Lower lobe of right lung (tissue), 2 donors: ENCODE data around the gene PPP1R27. TPM values are rescaled to one million over a fixed set of nuclear protein-coding genes. Genes with fewer than 3 reads are reported as not detected.

Experiments
- ATAC-seq, 2 donors: fragments of 200-7000 bp; cut with Tn5 transposase; one replicate each; pipeline ENCODE4 v1.9.1; 2020 to 2022; ENCODE audit warnings: mild to moderate bottlenecking in 2 of 2, moderate library complexity in 2 of 2
- DNase-seq: peaks from one replicate; pipeline ENCODE4 v3.0.0-alpha.2; 2020
- H3K27ac ChIP-seq: fragments of 200-600 bp; one replicate; pipeline ENCODE4 v1.8.0; 2022
- H3K27me3 ChIP-seq: fragments of 200-600 bp; one replicate; pipeline ENCODE4 v1.8.0; 2022; ENCODE audit warnings: low read depth
- H3K36me3 ChIP-seq: fragments of 200-600 bp; one replicate; pipeline ENCODE4 v1.8.0; 2022; ENCODE audit warnings: mild to moderate bottlenecking
- H3K4me1 ChIP-seq: fragments of 200-600 bp; one replicate; pipeline ENCODE4 v1.8.0; 2022
- H3K4me3 ChIP-seq: fragments of 200-600 bp; one replicate; pipeline ENCODE4 v1.8.0; 2022; ENCODE audit warnings: mild to moderate bottlenecking
- H3K9me3 ChIP-seq: fragments of 200-600 bp; one replicate; pipeline ENCODE4 v1.8.0; 2022
- intact Hi-C: fragments of 100-400 bp; cut with DNase I; formaldehyde crosslinking; loops from one replicate; pipeline ENCODE4 v1.11.0; 2022
- total RNA-seq: library from RNA; stranded (reverse); fragmentation: NEBNext Ultra II Directional; extraction: Animal tissue kit (Norgen Biotek cat#: 25700); gene quantifications from one replicate; pipeline ENCODE4 v1.2.1, GENCODE V29; 2021
- TF ChIP-seq, protein P1 (sequence below): fragments of 200-600 bp; IDR thresholded peaks from one replicate; pipeline ENCODE4 v1.8.0; 2022; ENCODE audit warnings: antibody characterized with exemption, mild to moderate bottlenecking
- donor health status: DM: no; HTN: yes; CAD: no; lungs with severe emphysema.

PPP1R27 gene
- total RNA-seq, 1 donor from 2014 or later, result not detected

DNA sequence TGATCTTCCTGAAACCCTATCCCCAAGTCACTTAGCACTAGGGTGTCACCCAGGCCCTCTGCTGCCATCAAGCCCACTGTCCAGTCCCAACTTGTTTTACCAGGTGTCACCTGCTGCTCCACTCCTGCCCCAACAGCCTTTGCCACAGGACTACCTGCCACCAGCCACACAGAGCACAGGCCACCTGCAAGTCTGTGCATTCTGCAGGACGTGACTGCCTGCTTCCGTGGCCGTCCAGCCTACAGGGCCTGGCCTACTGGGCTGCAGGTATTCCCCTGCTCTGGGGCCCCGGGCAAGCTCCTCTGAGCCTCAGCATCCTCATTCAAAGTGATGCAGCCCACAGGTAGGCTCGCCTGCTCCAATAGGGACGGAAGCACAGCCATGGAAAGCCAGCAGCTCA lies 5.0 kb downstream of the PPP1R27 start:
- H3K4me3 ChIP-seq, result no peak overlapping the region
- TF ChIP-seq, protein P1, sequence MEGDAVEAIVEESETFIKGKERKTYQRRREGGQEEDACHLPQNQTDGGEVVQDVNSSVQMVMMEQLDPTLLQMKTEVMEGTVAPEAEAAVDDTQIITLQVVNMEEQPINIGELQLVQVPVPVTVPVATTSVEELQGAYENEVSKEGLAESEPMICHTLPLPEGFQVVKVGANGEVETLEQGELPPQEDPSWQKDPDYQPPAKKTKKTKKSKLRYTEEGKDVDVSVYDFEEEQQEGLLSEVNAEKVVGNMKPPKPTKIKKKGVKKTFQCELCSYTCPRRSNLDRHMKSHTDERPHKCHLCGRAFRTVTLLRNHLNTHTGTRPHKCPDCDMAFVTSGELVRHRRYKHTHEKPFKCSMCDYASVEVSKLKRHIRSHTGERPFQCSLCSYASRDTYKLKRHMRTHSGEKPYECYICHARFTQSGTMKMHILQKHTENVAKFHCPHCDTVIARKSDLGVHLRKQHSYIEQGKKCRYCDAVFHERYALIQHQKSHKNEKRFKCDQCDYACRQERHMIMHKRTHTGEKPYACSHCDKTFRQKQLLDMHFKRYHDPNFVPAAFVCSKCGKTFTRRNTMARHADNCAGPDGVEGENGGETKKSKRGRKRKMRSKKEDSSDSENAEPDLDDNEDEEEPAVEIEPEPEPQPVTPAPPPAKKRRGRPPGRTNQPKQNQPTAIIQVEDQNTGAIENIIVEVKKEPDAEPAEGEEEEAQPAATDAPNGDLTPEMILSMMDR, result no peak
- ATAC-seq (no peak), DNase-seq (no peak)
- H3K27me3 ChIP-seq, result no peaks in the 10 kb centered on the region
- no peak overlapping the region for H3K27ac ChIP-seq
- intact Hi-C loops, result no loop called here
- H3K9me3 ChIP-seq, result no peaks in the 10 kb centered on the region
- H3K36me3 ChIP-seq, result peaks cover 4% of the 10 kb centered on the region
- H3K4me1 ChIP-seq, result peaks cover 24% of the 10 kb centered on the region

DNA sequence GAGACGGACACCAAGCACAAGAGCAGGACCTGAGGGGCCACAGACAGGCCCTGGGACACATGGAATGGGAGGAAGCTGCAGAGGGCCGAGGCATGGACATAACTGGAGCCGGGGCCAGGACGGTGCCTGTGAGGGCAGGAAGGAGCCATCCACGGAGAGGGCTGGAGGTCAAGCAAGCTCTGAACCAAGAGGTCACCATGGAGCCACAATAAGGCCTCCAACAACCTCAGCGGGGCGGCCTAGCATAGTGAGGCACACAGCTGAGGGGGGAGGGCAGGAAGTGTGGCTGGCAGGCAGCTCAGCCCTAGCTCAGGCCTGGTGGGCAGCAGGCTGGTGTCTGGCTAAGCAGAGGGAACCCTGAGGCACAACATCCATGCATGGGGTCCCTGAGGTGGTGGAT lies 6.2 kb downstream of the PPP1R27 start:
- DNase-seq, result no peak
- no peaks in the 10 kb centered on the region for H3K9me3 ChIP-seq
- peaks cover 18% of the 10 kb centered on the region for H3K4me1 ChIP-seq
- no peaks in the 10 kb centered on the region for H3K27me3 ChIP-seq
- TF ChIP-seq, protein P1, result no peak
- no peak overlapping the region for H3K27ac ChIP-seq
- H3K4me3 ChIP-seq, result no peak overlapping the region
- ATAC-seq, result no peak
- peaks cover 10% of the 10 kb centered on the region for H3K36me3 ChIP-seq
- intact Hi-C loops, result no loop called here

DNA sequence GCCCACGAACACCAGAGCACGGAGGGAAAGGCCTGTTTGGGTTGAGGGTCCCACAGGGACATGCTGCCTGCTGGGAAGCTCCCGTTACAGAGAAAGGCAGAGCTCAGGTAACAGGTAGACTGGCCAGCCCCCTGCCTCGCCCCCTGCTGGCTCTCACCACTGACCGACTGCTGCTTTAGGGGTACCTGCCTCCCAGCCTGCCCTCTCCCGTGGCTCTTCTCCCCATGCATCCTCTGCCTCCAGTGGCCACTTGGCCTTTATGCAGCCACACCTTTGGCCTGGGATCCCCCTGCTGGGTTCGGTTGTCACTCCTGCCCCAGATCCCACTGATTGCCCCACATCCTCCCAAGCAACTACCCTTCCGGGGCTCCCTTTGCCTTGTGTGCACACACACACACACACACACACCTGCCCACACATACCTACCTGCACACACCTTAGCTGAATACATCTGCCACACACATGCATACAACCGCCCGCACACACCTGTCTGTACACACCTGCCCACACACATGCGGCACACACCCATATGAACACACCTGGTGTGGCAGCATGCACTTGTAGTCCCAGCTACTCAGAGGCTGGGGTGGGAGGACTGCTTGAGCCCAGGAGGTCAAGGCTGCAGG lies 8.9 kb downstream of the PPP1R27 start:
- no peaks in the 10 kb centered on the region for H3K27me3 ChIP-seq
- H3K9me3 ChIP-seq, result no peaks in the 10 kb centered on the region
- H3K4me1 ChIP-seq, result peaks cover 18% of the 10 kb centered on the region
- DNase-seq (no peak), ATAC-seq (no peak)
- no peak overlapping the region for H3K27ac ChIP-seq
- peaks cover 19% of the 10 kb centered on the region for H3K36me3 ChIP-seq
- intact Hi-C loops, result no loop called here
- TF ChIP-seq, protein P1, result no peak
- no peak overlapping the region for H3K4me3 ChIP-seq

DNA sequence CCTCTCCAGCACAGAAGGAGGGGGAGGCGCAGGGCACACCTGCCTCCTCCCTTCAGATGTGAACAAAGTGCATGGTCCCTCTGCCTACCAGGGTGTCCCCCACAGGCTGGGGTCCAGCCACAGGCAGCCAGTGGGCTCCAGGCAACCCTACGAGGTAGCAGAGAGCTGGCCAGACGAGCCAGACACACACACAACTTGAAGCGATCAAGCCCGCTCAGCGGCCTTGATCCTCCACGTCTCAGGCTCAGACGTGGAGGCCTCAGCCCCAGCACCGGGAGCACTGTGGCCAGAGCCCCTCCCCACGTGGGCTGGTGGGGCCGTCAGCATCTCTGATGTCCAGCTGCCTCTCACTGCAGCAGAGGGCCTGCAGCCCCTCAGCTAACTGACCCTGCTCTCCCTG lies 10.3 kb downstream of the PPP1R27 start:
- Histone ChIP-seq H3K4me1 (peaks cover 17% of the 10 kb centered on the region), H3K27ac (no peak overlapping the region), H3K4me3 (no peak overlapping the region), H3K36me3 (peaks cover 15% of the 10 kb centered on the region), H3K9me3 (no peaks in the 10 kb centered on the region), H3K27me3 (no peaks in the 10 kb centered on the region)
- intact Hi-C loops, result no loop called here
- DNase-seq (no peak), ATAC-seq (no peak)
- TF ChIP-seq, protein P1, result no peak

DNA sequence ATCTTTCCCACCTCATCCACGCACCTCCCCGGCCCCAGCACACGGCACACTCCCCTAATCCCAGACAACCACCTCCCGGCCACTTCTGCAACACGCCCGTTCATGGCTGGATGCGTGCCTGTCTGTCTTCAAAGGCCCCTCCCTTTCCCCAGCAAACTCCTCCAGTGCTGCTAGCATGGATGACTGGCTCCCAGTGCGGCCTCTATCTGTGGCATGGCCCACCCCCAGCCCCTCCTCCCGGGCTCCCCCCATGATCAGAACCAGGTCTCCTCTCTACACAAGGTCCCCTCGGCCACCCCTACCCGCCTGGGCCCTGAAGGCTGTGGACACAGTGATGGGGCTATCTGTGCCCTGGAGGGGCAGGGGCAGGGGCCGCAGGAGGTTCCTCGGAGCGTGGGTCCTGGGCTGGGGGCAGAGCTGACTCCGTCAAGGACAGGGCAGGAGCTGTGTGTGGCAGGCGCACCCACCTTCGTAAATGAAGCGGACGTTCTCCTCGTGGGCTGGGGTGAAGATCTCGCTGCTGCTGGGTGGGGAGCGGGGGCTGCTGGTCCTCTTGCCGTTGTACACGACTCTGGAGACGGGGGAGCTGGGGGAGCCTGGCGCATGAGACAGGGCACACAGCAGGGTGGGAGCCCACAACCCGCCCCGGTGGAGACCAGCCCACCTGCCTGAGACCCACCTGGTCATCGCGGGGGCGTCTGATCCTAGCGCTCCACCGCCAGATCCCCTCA lies 10.9 kb downstream of the PPP1R27 start:
- H3K36me3 ChIP-seq, result peaks cover 15% of the 10 kb centered on the region
- H3K27me3 ChIP-seq, result no peaks in the 10 kb centered on the region
- no peaks in the 10 kb centered on the region for H3K9me3 ChIP-seq
- ATAC-seq, result no peak
- no peak for DNase-seq
- TF ChIP-seq, protein P1, result no peak
- no peak overlapping the region for H3K27ac ChIP-seq
- intact Hi-C loops, result no loop called here
- no peak overlapping the region for H3K4me3 ChIP-seq
- peaks cover 17% of the 10 kb centered on the region for H3K4me1 ChIP-seq
